HG03342 (cell line): Measurements from ENCODE around the gene INPP4A.

Experiments used
- ATAC-seq: cut with Tn5 transposase; IDR thresholded peaks from one replicate; pipeline ENCODE4 v1.9.1; 2021; ENCODE audit warnings: mild to moderate bottlenecking, moderate library complexity; ENCODE audit not compliant: unreplicated experiment

Gene INPP4A

GRCh38 chr2:98509542-98510321 lies 65.1 kb downstream of the INPP4A start:
- ATAC-seq, result no peak

DNA sequence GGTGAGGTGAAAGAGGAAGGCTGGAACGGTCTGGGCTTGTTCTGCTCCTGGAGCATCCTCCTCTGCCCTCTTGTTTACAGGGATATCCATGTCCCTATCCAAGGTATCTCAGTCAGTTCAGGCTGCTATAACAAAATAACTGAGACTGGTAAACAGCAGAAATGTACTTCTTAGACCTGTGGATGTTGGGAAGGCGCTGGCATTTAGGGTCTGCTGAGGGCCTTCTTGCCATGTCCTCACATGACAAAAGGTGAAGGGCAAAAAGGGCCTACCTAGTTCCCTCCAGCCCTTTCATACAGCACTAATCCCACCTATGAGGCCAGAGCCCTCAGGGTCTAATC lies 65.6 kb downstream of the INPP4A start:
- ATAC-seq, result no peak

GRCh38 chr2:98511981-98512380 lies 67.3 kb downstream of the INPP4A start:
- ATAC-seq, result no peak

DNA sequence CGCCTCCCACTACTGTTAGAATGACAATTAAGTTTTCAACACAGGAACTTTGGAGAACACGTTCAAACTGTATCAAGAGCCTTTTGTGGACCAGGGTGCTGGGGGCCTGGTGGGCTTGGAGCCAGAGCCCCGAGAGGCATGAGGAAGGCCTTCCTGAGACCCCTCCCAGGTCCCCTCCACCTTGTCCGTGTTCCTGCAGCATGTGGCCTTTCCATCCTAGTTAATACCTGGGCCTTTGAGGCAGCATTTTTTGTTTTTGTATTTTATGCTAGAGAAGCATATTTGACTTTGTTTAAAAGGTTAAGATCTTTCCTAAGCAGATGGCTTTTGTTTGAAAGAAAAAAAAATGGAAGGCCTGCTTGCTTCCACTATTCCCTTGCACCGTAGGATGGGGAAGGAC lies 68.0 kb downstream of the INPP4A start:
- ATAC-seq, result no peak

DNA sequence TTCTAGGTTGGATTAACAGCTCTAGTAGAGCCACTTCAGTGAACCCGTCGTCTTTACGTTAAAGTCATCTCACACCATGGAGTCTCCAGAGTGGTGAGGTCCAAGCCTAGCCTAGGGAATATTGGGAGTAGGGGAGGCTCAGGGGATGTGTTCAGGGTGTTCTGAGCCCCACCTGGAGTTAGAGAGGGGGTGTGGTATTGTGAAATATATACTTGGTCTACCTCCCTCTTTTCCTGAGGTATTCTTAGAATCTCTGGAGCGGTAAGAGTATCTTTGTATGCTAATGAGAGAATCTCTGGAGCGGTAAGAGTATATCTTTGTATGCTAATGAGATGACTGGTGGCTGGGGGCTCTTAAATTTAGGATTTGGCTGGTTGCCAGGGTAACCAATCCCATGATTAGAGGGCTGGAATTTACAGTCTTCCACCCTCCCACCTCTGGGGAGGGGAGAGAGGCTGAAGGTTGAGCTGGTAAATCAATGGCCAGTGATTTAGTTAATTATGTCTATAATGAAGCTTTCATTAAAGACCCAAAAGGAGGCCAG lies 69.5 kb downstream of the INPP4A start:
- ATAC-seq, result no peak

- no peak for ATAC-seq
Measured at GRCh38 chr2:98514879-98515249, 70.2 kb downstream of the INPP4A start.

DNA sequence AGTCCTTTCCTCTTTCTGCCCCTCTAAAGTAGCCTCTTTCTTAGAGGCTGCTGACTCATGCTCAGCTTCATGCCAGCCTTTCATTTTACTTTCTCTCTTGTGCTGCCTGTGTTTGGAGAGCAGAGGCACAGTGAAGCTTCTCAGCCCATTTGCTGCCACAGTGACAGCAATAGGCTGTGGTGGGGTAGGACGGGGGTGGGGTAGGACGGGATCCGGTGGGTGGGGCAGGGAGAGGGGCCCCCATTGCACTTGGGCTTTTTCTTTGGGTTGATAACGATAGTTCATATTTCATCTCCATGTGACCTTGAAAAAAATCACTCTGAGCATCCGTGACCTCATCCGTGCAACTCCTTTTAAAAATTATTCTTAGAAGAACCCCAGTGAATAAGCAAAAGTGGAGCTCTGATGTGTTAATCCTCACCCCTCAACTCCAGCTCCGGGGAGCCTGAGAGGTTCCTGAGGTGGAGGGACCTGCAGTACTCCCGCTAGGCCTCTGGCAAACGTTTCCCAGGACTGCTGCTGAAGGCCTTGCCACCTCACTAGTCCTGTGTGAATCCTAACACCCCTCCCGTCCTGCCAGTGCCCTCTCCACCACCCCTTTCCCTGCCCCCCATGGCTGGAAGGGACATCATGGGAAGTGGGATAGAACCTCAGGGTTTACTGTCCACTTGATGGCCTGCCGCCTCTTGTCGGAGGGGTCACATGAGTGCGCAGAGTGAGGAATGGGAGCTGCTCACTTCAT lies 70.8 kb downstream of the INPP4A start:
- no peak for ATAC-seq

DNA sequence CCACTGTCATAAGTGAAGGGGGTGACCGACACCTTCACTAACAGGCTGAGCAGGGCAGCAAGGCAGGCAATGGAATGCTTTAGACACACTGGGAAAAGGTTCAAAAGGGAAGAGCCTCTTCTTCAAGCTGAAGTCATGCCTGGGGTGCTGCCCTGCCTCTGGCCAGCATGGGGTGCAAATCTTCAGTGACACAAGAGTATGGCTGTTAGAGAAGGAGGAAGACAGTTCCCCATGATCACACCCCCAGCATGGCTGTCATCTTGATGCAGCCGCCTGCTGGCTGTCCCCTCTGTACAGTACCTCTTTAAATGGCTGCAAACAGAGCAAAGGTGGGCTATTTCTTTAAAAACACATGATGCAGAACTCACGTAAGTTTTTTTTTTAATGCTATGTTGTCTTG lies 71.9 kb downstream of the INPP4A start:
- ATAC-seq, result no peak

GRCh38 chr2:98517636-98518035 lies 73.0 kb downstream of the INPP4A start:
- ATAC-seq, result no peak

GRCh38 chr2:98518101-98518500 lies 73.4 kb downstream of the INPP4A start:
- no peak for ATAC-seq

- no peak for ATAC-seq
Measured at GRCh38 chr2:98519156-98519555, 74.5 kb downstream of the INPP4A start.

DNA sequence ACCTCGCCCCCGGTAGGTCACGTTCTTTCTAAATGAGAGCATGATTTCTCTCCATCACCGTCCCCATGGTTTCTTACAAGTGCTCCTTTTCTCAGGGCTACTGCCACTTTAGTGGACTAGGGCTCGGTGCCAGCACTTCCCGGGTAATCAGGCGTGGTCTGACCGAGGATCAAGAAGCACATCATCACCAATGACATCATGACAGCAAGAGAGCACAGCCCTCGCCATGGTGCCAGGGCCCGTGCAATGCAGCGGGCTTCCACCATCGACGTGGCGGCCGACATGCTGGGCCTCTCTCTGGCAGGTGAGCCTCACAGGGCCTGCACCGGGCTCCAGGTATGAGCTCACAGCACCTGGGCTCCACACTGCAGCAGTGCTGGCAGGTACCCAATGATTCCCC lies 75.2 kb downstream of the INPP4A start:
- no peak for ATAC-seq

GRCh38 chr2:98520806-98521205 lies 76.1 kb downstream of the INPP4A start:
- ATAC-seq, result no peak

- no peak for ATAC-seq
Measured at GRCh38 chr2:98521266-98521665, 76.6 kb downstream of the INPP4A start.

DNA sequence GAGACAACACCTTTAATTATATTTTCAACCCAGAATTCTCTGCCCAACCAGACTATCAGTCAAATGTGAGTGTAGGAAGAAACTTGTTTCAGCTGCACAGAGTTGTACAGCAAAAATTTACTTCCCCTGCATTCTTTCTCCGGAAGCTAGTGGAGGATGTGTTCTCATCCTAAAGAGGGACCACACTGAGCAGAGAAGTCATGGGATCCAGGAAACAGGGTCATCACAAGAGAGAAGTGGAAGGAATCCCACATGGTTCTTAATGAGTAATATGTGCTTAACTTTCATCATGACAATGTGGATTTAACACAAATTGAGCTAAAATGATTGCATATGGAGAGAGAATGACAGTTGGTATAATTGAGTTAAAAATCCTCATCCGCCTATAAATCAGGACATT lies 78.2 kb downstream of the INPP4A start:
- no peak for ATAC-seq

DNA sequence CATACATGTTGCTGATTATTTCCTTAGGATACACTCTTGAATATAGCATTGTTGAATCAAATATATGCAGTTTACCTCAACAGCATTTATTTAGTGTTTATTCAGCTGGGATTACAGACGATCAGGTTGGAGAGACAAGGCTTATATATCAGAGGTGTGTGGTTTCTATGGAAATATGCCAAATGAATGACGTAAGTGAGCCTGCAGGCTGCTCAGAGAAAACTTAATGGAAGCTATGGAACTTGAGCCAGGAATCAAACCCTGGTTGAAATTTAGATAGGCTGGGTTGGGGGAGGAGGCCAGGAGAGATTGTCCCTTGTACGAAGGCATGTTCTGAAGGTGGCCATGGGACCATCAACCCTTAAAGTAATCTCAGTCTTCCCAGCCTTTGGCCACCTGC lies 79.5 kb downstream of the INPP4A start:
- ATAC-seq, result no peak

- no peak for ATAC-seq
Measured at GRCh38 chr2:98528349-98528748, 83.7 kb downstream of the INPP4A start.

GRCh38 chr2:98530114-98530513 lies 85.5 kb downstream of the INPP4A start:
- ATAC-seq, result no peak

DNA sequence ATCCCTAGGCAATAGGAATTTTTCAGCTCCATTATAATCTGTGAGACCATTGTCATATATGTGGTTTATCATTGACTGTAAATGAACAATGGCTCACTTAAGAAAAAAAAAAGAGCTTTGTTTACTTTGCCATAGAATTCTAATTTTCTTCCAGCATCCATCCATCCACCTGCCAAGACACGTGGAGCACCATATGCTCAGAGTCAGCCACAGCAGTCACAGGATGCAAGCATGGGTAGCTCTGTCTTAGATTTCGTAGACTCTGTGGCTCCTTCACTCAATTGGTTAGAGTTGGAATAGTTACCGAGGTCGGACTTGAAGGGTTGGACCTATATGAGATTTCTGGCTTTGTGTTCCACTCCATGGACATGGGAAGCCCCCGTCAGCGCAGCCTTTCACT lies 88.1 kb downstream of the INPP4A start:
- no peak for ATAC-seq

GRCh38 chr2:98533547-98533946 lies 88.9 kb downstream of the INPP4A start:
- ATAC-seq, result no peak

- ATAC-seq, result no peak
Measured at GRCh38 chr2:98534761-98535160, 90.1 kb downstream of the INPP4A start.

DNA sequence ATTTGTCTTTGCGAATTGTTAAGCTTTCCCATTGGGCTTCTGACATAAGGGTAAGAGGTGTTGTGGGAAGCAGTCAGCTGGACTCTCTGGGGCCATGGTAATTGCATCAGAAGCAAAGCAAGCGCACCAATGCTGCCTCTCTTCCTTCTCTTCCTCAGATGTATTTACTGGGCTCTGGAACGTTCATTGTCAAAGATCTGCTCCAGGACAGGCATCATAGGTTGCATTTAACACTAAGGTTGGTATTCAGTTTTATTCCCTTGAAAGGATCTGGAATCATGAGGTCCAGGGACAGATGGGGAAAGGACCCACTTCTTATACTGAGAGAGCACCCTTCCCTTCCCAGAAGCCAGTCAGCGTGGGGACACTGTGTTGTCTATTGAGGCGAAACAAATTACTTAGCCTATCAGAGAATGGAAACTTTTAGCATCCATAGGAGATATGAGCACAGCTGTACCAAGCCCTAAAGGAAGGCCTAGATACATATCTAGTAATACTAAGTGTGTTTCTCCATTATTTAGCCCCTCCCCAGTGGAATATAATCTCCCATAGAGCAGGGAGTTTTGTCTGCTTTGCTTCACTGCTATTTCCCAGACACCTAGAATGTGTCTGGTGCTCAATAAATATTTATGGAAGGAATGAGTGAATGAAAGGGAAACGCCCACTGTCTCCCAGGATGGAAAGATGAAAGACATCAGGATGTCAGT lies 91.5 kb downstream of the INPP4A start:
- no peak for ATAC-seq
